Activated CD4-positive, alpha-beta T cell treated with anti-CD3 and anti-CD28 coated beads for 4 hours (primary cell): ENCODE data around the gene OTULIN.

ENCODE experiments used
- DNase-seq, 2 donors: peaks; one replicate each; pipeline ENCODE4 v3.0.0-alpha.2; 2020

The OTULIN gene

DNA sequence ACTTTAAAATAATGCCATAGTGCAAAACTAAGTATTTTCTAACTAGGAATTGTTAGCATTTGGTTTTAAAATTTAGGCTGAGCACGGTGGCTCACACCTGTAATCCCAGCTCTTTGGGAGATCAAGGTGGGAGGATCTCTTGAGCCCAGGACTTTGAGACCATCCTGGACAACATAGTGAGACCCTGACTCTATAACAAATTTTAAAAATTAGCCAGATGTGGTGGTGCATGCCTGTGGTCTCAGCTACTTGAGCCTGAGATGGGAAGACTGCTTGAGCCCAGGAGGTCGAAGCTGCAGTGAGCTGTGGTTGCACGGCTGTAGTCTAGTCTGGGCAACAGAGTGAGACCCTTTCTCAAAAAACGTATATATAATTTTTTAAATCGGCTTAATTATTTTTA lies 4.9 kb downstream of the OTULIN start:
- DNase-seq, result no peak

DNA sequence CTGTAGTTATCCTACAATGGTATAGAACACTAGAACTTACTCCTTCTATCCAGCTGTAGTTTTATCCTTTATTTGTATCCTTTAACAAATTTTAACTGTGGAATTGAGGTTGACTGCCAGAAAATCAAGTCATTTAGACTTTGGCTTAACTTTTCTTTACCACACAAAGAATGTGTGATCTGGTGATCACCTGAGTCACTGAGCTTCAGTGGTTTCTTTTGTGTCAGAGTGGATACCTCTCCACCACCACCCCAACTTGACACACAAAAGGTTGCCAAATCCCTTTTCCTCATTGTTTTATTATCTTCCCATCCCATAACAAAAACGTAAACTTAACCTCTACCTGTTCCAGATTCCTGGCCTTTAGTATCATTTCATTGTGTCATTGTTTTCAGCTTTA lies 5.5 kb downstream of the OTULIN start:
- no peak for DNase-seq

DNA sequence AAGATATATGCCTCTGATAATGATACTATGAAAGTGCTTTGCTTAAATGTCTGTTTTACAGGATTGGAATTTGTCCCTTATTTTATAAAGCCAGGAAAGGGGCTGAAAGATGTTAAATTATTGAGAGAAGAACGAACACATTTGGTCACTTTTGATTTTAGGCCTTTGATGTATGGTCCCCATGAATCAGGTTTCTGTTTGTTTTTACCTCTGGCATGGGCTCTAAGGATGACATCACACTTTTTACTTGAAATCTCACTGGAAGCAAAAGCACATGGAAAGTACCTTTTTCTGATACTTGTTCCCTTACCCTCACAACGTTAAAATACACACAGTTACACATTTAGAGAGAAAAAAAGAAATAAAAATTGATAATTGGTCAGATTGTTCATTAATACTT lies 6.9 kb downstream of the OTULIN start:
- DNase-seq, result no peak

DNA sequence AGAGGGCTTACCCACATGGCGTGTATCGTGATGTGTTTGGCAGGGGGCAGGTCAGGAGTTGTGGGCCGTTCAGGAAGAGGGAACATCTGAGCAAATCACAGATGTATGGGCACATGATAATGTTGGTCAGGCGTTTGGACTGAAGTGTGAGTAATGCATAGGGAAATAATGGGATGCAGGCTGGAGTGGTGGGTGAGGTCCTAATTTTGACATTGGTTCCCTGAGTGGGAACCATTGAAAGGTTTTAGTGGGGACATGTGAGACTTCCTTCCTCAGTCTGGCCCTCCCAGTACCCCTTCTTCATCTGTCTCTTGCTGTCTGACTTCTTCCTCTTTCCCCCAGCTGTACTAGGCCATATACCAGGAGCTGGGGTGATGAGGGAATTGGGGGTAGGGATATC lies 7.6 kb downstream of the OTULIN start:
- no peak for DNase-seq

DNA sequence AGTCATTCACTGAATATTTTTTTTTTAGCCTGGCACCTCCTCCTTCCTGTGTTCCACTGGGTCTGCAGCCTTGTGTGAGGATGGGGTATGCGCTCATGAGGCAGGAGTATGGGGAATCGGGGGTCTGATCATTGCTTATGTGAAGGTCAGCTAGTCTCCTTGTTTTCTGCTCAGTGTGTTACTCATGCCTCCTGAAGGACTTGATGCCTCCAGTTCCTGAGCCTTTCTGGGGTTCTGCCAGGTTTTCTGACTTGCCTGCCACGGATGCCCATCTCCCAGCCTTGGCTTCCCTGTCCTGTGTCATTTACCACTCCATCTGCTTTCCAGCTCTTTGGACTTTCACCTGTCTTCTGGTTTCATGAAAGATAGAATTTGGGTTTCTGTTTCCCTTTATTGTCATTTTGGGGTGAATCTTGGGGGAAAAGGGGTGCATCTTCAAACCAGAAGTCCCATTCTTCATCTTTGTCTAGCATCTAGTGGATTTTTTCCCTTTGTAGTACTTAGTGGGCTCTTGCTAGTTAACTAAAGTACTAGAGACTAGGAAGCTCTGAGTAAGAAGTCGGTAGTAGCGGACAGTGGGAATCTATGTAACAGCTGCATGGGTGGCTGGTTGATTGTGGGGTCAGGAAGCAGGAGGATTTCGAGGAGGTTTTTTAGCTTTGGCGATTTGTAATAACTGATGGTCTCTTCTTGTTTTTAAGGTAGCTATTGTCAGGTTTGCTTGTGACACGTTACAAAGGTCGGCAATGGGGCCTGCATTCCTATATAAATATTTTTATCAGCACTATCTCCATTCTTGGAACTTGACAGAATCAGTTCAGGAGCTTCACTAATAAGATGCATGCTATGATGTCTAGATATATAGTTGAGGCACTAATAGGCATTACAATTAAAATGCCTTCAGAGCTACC lies 8.2 kb downstream of the OTULIN start:
- no peak for DNase-seq

DNA sequence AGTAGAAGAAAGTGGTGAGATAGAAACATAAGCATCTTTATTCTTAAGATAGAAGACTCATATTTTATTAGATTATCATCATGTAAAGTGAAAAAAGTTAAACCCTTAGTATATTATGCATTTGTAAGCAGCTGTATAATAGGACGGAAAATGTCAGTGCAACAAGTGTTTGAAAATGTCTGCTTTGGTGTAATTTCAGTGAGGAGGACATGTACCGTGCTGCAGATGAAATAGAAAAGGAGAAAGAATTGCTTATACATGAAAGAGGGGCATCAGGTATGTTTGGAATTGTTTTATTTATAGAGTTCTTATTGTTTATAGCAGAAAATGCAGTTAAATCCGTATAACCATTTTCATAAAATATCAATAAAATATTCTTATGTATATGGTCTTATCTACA lies 8.9 kb downstream of the OTULIN start:
- no peak for DNase-seq

DNA sequence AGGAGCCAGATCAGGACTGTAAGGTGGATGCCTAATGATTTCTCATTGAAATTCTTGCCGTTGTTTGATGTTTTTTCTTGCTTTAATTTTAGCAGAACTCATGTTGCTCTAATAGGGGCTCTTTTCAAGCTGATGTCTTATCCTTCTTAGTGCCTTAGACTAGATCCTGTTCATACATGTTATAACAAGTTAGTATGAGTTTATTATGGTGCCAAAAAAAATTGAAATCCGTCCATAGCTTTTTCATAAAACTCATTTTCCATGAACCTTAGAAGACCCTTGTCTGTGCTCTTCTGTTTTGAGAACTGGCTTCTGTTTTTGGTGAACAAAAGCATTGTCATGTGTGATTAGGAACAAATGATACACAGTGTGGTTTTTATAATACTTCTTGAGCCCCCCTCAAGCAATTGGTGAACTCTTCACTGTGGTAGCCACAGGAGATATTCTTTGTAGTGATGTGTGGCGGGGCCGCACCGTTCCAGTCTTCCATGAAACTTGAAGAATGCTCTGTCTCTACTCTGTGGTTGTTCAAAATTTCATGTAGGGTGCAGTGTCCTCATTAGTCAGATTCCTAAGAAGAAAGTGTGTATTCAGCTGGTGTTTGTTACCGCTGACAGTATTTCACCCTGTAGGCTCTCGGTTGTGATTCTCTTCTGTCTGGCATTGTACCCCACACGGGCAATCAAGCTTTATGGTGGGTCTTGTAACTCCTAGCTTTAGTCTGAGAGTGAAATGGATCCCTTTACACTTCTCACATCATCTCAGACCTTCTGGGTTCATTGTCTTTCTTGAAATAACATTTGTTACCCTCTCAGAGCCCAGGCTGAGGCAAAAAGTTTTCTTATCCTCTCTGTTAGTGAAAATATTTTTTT lies 10.7 kb downstream of the OTULIN start:
- DNase-seq, result no peak

DNA sequence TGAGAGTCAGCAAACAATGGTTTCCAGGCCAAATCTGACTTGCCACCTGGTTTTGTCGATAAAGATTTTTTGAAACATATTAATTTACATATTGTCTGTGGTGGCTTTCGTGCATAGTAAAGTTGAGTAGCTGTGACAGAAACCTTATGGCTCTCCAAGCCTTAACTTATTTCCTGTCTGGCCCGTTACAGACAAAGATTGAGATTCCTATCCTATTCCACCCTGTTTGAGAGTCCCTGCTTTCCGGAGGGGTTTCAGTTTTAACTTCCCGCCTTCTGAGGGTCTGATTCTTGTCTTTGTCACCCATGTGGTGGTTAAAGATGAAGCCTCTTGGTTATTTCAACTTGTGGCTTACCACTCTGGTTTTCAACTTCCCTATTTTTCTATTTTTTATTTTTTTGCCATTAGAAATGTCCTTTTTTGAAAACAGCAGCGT lies 11.4 kb downstream of the OTULIN start:
- no peak for DNase-seq

DNA sequence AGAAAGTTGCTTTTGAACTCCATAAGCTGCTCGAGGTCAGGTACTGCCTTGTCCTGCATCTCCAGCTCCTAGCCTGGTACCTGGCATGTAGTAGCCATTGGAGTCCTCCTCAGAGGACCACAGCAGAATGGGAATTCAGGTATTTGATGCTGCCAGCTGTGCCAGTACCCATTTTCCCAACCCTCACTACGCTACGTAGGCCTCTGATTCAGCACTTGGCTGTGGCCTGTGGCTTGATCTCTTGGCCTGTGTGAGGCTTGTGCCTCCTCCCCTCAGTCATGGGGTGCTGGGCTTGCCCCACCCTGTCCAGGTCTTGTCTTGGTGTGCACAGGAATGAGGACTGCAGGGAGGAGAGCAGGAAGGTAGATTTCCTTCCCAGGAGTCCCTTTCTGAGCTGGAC lies 11.8 kb downstream of the OTULIN start:
- DNase-seq, result no peak

DNA sequence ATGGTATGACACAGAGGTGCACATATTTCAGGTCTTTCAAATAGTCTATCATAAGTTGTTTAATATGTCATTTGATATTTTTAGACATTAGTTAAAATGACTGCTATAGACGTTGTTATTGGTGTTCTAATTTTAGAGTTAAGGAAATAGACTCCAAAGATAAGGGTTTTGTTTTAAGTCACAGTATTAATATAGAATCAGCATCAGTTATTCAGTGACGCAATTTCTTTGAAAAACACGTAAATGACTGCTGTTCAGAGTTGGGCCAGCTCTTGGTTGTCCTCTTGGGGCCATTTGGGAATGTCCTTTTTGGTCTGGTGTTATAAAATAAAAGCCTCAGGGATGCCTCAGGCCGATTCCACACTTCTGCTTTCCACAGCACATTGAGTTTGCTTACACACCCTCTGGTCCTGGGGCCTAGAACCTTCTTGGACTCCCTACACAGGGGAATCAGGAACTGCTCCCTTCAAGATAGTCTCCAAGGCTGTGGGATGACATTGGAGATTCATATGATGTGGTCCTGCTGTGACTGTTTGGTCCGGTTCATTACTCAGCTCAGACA lies 14.3 kb downstream of the OTULIN start:
- DNase-seq, result no peak

DNA sequence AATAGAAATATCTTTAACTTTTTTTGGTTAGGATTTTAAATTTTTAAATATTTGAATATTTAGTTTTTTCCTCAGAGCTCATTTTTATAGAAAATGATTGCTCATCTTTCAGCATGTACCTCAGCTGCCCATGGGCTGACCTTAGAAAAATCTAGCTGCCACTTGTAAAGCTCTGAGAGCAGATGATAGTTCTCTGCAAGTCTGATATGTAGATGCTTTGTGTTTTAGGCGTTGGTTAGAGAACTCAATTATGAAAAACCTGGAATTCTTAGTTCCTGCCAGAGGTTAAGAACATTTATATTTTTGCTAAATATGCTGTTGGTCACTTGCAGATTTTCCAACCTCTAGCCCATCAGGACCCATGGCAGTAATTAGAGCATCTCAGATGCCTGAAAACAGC lies 15.1 kb downstream of the OTULIN start:
- no peak for DNase-seq

DNA sequence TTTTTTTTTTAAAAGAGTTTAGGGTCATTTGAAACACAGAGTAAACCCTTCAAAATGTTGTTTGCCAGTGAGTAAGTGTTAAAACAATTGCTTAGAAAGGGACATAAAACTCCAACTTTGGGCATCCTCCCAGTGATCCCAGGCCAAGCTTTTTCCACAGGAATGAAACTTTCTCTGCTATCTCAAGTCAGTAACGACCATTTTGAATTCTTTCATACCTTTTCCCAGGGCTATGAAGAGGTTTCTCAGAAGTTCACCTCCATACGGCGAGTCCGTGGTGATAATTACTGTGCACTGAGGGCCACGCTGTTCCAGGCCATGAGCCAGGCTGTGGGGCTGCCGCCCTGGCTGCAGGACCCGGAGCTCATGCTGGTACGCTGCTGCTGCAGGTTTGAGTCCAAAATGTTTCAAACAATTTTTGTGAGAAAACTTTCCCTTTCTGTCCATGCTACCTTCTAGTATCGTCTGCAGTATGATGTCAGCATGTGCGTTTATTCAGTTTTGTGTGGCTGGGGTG lies 16.8 kb downstream of the OTULIN start:
- no peak for DNase-seq

DNA sequence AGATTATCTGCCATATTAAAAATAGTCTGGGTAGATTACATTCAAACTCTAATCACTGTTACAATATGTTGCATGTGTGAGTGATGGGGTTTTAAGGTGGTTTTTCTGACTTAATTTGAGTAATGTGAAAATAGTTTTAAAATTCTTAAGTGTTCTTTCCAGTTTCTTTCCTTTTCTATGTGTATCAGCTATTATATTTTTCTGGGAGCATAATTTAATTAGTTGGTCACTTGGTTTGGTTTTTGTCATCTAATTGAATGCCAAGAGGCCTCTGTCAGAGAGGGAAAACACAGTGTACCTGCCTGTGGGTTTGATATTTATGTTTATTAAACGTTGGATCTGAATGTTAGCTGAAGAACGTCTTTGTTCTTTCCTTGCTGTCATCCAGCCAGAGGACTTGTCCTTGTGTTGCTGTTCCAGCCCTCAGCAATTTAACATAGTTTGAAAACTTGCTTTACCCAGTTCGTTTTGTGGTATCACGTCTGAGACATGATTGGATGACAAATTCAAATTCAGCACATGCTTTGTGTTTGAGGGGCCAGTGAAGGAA lies 19.5 kb downstream of the OTULIN start:
- DNase-seq, result no peak

DNA sequence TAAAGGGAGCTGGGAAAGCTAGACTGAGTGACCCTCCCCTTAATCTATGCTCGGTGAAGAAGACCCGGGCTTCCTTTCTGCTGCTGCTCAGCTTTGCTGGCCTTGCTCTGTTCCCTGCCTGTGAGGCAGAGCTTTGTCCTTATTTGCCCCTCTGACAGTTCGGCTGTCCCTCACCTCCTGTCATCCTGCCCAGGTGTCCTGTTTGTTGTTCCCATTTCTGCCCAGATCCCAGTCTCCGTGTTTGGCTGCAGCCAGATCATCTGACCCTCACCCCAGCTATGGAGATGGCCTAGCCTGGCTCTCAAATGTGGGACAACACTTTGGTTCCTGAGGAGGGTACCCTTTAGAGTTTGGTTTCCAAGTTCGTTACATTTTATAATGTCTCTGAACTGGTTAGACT lies 20.2 kb downstream of the OTULIN start:
- no peak for DNase-seq

DNA sequence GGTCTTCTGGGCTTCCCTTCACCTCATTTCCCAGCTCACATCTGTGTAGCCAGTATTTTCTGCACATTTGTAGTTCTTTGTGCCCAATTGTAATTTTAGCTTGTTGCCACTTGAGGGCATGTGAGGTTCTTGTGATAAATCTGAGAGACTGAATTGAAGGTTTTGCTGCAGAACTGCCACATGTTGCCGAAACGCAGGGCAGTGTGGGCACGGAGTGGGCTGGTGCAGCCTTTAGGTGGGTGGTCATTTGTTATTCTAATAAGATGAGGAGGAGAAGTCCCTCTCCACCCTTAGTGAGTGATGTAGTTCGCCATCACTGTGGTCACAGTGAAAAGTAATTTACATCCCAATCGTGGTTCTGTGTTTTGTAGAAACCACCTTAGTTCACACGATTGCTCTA lies 21.2 kb downstream of the OTULIN start:
- DNase-seq, result peak; percentile 23 to 46

DNA sequence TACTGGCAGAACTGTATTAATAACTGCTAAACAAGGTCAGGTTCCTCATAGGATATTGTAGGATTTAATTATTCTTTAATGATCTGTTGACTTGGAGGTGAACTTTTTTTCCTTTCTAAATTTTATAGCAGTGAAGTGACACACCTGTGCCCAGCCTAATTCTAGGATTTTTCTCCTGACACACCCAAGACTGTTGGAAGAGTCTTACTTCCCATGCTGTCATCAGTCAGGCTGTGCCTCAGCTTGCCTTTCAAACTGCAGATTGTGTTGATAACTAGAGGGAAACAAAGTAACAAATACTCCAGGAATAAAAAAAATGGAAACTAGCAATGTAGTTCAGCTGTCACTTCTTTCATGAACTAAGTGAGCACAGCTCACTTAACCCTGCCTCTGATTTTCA lies 22.0 kb downstream of the OTULIN start:
- no peak for DNase-seq

DNA sequence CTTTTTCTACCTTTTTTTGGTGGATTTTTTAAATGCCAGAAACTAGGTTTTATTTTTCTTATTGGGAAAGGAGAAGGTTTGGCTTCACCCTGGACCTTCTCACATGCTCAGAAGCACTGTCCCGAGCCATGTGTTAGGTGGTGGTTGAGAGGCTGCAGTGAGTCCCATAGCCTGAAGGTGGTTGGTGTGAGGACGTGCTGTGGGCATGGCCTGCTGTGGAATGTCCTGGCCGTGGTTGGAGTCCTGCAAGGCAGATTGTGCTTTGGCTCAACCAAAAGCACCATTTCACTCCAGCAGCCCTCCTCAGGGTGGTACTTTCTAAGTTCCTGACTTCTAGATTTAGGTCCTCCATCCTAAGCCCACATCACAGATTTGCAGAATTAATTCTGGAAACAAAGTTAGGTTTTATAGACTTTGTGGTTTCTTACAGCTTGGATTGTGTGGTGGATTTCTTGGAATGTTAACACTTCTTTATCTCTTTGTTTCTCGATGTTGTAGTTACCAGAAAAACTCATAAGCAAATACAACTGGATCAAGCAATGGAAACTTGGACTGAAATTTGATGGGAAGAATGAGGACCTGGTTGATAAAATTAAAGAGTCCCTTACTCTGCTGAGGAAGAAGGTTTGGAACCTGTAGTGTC lies 22.6 kb downstream of the OTULIN start:
- no peak for DNase-seq

DNA sequence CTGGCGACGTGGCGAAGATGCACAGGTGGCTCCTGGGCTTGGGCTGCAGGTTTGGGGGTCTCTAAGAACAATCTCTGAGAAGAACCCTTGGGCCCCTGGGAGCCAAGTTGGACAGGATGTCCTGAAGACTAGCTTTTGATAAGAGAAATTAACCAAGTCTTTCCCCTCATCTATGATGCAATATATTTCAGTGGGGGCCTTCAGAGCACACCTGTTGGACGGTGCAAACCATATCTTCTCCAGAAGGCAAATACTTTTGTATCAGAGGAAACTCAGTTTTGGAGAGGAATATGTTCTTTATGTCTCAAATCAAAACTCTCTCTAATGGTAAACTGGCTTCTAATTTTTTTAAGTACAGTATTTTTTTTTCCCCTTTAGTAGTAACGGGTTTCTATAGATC lies 28.6 kb downstream of the OTULIN start:
- DNase-seq, result no peak

DNA sequence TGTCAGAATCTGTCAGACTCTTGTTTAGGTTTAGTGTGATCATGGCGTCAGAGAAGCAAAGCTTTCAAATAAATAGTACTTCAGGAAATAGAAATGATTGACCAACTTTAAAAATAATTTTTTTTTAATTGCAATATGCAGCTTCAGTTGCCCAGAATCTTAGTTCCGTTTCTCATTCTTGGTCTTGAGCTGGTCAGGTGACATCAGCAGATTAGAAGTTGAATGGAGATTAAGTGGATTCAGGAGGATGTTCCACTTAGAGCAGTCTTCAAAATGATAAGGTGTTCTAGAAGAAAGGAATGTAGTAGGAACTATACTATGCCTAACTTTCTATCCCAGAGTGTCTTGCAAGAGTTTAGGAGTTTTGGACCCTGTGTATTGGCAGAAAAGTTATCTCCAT lies 30.6 kb downstream of the OTULIN start:
- no peak for DNase-seq

DNA sequence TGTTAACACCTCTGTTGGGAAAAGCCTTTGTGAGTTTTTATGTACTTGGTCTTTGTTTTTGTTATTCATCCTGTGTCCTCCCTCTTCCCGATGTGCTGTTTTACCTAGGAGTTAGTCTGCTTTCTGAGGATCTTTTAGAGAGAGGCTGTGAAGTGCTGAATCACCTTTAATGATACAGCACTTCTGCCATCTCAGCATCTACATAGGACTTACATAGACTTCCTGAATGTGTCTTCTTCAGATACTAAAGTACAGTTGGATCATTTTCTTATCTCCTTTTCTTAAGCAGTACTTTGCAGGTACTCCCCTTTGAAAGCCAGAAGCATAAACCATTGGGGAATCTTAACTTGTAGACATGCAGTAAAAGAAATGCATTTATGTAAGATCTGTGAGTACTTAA lies 31.5 kb downstream of the OTULIN start:
- DNase-seq, result no peak

DNA sequence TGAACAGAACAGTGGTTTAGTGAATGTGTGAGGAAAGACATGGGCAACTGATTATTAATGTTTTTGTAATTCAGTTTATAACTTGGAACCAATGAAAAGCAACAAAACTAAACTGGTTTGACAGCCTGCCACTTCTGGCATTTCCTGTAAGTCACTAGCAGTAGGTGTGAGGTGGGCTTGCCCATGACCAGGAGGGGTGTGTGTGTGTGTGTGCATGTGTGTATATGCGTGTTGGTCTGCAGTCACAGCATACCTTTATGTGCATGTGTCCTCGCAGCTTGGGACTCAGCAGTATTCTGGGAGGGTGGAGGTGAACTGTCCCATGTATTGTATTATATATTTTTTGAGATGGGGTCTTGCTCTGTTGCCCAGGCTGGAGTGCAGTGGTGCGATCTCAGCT lies 32.3 kb downstream of the OTULIN start:
- no peak for DNase-seq

DNA sequence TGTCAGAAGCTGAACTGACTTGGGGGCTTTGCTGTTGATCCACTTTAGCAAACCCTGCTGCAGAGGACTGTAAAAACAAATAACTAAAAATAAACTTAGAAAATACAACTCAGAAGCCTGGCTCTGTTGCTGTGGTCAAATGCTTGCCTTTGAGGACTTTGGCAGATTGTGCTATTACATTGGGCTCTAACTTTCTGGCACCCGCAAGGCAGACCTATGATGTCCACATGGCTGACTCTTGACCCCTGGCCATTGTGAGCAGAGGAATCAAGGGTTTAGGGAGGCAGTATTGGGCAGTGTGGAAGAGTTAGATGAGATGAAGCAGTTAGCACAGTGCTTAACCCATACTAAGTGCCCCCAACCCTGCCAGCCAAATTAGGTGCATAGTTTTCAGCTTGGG lies 34.0 kb downstream of the OTULIN start:
- no peak for DNase-seq

DNA sequence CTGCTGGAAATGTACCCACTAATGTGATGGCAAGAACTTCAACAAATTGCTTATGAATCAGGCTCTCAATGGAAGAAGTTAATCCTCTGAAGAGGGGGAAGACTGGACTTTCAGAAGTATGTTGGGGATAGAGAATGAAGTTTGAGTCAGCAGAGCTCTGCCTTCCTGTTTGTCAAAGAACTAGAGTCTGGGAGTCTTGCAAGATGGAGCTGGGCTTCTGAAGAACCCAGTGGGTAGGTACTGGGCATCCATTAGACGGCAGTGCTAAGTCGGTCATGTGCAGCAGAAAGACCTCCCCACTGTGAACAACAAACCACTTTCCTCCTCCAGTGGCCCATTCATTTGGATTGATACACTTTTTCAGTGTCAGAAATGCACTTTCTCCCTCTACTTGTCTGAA lies 34.6 kb downstream of the OTULIN start:
- DNase-seq, result no peak
